NCI-H128 (cell line): ENCODE results near the gene GRIK5.
"Not testable (repeated sequence)": the region's sequence is repeated elsewhere in the genome, so short reads cannot be mapped to it uniquely, and the experiment has no call there.

ENCODE experiments used
- DNase-seq: peaks from one replicate; lab custom pipeline; 2025; ENCODE audit not compliant: unreplicated experiment; lab: John Stamatoyannopoulos, UW

The GRIK5 gene

DNA sequence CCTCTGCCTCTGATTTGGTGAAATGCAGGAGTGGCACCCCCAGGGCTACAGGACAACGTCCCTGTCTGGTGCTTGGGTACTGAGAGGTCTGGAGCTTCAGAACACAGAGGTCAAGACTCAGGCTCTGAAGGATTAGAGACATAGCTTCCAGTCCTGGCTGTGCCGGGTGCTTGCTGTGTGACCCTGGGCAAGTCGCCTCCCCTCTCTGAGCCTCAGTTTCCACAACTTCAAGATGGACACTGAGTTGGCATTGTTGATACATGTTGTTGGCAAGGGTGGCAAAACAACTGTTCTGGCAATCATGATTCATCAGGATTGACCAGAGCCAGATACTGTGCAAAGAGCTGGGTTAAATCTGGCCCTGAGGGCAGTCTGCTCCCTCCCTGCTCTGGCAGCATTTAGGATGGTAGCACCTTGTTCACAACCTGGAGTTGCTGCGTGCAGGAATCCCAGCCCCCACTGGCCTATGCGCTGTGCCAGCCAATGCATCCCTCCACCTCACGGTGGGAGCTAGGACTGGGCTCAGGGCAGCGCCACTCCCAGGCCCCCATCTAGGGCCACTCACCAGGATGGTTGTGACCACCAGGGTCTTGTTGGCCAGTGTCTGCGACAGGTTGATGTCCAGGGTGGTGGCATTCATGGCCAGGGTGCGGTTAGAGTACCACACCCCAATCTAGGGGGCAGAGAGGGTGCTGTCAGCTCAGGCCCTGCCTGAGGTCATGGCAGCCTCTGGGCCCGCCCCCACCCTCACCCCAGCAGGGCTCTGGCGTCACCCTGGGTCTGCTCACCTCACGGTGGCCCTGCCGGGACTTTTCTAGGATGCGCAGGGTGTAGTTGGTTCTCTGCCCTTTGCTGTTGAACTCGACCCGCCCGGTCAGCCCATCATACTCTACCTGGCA is 16.7 kb downstream of the GRIK5 start:
- no peak for DNase-seq

DNA sequence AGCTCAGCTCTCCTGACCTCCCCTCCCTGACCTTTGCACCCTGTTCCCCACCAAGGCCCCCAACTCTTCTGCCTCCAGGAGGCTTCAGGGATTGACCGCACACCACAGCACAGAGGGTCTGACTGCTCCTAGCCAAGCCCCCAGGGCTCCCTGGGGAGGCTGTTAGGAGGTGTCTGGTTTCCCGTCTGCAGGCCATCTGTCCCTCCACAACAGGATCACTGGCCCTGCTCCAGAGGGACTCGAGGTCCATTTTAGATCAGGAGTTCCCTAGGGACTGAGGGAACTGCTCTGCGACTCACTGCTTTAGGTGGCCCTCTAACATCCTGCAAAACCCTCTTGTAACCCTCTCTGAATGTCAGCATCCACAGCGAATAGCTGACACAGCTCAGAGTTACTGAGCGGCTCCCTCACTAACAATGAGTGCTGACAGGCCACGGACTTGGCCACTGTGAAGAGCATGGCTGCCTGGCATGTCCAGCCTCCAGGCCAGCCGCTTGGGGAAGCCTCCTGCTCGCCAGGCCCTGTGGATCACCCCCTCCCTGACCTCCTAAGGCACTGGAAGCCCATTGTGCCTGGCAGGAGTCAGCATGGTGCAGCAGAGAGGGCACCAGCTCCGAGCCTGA is 17.7 kb downstream of the GRIK5 start:
- no peak for DNase-seq

DNA sequence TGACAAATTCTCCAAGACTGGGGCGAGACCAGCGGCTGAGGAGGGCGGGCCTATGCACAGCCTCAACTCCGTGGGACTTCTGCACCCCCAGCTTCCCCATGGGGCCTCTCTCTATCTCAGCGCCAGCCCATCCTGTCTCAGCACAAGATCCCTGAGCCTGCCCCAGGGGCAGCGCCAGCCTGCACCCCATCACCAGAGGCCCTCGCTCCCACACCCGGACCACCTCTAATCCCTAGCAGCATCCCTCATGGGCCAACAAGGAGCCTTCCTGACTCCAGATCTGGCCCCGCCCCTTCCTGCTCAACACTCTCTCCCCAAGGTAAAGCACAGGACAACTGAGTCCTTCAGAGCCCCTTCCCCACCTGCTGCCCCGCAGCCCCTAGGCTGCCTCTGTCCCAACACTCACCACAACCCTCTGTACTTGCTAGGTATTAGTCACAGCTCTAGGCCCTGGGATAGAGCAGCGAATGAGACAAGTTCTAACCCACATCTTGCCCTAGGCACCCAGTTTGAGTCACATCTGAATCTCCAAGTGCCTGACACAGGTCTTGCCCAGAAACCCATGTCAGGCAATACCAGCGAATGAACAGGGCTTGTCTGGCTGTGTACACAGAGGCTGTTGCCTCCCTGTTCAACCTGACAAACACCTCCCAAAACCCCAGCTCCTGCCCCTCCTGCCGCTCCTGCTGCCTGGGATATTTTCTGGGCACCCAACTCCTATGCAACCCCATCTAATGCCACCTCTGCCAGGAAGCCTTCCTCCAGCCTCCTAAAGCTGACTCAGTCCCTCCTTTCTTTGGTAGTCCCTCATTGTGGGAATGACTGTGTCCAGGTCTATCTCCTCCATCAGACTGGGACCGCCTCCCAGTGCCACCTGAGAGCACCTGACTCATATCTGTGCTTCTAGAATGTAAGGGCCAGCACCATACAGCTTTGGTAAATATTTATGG is 18.6 kb downstream of the GRIK5 start:
- no peak for DNase-seq

DNA sequence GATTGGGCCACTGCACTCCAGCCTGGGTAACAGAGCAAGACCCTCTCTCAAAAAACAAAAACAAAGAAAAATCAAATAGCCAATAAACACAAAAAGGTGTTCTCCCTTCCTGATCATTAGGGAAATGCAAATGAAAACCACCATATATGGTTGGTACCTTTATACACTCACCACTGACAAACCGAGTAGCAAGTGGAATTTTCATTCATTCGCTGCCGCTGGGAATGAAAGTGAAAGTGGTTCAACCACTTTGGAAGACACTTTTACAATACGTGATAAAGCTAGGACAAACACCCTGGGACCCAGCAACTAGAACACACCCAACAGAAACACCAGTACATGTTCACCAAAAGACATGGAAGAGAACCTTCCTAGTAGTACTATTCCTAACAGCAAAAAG is 21.0 kb downstream of the GRIK5 start:
- no peak for DNase-seq

DNA sequence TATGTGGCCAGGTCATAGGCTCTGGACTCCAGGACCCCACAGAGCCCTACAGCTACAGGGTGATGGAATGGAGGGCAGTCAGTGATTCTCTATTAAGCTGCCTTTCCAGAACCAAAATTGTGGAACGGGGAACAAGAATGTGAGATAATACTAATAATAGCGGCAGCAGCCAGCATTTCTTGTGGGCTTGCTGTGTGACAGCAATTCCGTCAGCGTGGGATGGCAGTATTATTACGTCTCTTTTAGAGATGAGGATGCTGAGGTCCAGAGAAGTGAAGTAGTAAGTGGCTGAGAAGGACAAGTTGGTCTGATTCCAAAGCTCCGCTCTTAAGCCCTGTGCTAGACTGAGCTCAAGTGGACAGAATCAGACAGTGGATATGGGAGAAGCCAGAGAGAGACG is 24.4 kb downstream of the GRIK5 start:
- DNase-seq = no peak

DNA sequence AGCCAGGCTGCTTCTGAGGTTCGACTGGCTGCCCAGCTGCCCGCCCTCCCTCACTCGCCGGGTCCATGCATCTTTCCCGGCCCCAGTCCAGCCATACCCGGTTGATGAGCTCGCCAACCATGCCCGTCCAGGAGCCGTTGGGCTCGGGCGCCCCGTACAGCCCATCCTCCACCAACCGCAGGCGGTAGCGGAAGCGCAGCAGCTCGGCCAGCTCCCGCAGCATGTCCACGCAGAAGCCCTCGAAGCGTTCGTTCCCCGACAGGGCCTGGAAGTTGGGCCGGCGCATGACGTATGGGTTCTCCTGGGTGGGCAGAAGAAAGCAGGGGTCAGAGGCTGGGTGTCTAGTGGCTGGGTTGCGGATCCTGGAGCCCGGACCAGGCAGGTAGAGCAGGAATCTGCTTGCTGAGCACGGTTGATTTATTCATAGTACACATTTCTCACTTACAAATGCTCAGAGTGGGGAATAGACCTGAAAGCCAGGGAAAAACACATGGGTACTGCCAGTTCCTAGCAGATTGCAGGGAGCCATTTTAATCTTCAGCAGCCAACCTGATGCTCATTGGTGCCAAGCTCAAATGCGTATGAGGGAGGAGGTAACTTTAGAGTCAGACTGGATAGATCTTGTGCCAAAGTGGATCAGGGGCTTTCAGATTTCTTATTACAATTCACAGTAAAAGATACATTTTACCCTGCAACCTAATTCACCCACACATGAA is 27.4 kb downstream of the GRIK5 start:
- no peak for DNase-seq

DNA sequence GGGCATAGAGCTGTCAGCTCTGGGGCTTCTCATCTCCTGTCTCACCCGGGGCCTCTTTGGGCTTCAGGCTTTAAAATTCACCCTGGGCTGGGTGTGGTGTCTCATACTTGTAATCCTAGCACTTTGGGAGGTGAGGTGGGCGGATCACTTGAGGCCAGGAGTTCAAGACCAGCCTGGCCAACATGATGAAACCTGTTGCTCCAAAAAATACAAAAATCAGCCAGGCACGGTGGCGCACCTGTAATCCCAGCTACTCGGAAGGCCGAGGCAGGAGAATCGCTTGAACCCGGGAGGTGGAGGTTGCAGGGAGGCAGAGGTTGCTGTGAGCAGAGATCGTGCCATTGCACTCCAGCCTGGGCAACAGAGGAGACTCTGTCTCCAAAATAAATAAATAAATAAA is 29.5 kb downstream of the GRIK5 start:
- DNase-seq = not testable (repeated sequence)

DNA sequence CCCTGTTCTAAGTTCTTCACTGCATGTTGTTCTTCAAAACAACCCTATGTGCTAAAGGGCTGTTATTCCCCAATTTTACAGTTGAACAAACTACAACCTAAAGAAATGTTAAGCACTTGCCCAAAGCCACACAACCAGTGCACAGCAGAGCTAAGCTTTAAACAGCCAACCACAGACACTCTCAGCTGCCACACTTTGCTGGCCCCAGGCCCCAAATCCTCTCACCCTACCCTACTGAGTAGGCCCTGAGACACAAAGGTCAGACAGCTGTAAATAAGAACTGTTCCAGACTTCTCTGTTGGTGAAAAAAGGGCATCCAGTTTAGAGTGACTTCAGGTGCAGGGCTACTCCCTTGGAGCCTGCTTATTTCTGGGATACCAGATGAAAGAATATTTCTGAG is 30.0 kb downstream of the GRIK5 start:
- no peak for DNase-seq

DNA sequence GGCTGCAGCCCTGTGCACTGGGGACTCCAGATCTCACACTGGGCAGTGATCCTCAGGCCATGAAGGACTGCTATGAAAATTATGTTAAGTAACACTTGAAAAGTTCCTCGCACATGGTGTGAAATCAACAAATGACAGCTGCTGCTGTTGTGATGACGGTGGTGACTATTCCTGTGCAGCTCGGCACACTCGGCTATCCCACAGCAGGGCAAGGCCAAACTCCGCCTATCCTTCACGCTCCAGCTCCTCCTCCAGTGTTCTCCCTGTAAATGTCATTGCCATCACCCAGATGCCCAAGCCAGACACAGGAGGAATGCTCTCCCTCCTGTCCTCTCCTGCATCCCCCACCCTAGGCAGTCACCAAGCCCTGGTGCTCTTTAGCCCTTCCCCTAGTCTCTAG is 31.3 kb downstream of the GRIK5 start:
- no peak for DNase-seq

DNA sequence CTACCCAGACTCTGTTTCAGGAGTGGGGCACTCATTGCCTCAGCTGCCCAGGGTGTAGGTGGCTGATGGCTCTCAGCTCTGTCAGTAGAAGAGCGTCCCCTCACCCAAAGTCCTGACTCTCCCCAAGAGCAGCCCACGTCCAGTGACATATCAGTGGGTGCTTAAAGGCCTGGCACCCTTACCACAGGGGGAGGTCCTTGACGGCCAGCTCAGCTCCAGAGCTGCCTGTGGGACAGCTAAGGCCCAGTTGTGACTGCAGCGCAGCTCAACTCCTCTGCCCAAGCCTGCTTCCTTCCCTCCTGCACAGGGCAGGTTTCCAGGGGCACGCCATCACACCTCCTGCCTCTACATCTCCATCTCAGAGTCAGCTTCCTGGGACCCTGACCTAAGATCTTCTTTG is 32.4 kb downstream of the GRIK5 start:
- DNase-seq = no peak

DNA sequence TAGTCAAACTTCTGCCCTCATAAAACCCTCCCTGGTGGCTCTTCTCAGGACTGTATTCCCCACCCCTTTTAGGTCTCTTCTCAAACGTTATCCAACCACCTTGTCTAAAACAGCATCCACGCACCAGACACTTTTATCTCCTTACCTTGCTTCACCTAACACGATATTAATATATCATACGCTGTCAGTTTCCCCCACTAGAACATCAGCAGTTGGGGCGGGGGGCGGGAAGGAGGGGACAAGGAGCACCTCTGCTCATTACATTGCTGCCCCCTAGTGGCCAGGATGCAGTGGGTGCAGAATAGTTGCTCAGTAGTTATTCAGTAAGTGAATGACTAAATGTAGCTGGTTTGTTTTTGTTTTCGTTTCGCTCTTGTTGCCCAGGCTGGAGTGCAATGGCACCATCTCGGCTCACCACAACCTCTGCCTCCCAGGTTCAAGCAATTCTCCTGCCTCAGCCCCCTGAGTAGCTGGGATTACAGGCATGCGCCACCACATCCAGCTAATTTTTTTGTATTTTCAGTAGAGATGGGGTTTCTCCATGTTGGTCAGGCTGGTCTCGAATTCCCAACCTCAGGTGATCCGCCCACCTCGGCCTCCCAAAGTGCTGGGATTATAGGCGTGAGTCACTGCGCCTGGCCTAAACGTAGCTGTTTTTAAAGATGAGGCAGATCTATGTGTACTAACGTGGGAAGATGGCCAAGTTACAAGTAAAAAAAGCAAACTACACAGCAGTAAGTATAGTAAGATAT is 35.2 kb downstream of the GRIK5 start:
- peak; percentile 16 for DNase-seq

DNA sequence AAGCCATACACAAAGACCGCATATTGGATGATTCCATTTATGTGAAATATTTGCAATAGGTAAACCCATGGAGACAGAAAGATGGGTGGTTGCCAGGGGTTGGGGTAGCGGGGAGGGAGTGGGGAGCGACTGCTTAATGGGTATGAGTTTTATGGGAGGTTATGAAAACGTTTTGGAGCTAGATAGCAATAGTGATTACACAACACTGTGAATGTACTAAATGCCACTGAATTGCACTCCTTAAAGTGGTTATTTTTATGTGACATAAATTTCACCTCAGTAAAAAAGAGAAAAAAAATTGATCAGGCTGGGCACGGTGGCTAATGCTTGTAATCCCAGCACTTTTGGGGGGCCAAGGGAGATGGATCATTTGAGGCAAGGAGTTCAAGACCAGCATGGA is 36.6 kb downstream of the GRIK5 start:
- no peak for DNase-seq

DNA sequence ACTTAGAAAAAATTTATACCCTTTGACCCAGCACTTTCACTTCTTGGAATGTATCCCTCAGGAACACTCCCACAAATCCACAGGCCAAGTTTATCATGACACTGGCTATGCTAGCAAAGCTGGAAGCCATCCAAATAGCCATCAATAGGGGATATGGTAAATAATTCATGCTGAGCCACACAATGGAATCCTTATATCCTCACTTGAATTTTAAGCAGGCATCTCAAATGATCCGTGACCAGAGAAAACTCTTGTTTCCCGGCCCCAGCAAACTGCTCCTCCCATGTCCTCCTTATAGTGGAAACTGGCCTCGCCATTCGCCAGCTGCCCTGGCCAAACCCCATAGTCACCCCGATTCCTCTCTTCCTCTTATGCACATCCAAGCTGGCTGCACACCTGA is 37.6 kb downstream of the GRIK5 start:
- DNase-seq = peak; percentile 95

DNA sequence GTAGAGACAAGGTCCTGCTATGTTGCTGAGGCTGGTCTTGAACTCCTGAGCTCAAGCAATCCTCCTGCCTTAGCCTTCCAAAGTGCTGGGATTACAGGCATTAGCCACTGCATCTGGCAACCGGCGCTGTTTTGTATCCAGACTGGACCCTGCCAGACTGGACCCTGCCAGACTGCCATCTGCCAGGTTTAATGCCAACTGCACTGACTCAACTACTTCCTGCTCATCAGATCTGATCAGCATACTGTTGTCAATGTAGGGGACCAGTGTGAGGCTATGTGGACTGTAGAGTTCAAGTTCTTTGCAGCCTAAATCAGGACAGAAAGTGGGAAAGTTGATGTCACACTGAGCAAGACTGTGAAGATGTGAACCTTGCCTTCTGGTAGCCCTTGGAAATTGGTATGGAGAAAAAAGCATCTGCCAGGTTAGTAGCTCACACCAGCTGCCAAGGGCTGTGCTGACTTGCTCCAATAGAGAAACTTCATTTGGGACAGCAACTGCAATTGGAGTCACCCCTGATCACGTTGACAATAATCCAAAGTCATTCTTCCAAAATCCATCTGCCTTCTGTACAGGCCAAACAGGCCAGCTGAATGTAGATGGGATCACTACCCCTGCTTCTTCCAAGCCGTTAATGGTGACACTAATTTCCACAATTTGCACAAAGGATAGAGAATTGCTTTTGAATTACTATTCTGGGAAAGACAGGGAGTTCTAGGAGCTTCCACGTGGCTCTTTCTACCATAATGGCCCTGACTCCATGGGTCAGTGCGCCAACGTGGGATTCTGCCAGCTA is 39.2 kb downstream of the GRIK5 start:
- DNase-seq = no peak

DNA sequence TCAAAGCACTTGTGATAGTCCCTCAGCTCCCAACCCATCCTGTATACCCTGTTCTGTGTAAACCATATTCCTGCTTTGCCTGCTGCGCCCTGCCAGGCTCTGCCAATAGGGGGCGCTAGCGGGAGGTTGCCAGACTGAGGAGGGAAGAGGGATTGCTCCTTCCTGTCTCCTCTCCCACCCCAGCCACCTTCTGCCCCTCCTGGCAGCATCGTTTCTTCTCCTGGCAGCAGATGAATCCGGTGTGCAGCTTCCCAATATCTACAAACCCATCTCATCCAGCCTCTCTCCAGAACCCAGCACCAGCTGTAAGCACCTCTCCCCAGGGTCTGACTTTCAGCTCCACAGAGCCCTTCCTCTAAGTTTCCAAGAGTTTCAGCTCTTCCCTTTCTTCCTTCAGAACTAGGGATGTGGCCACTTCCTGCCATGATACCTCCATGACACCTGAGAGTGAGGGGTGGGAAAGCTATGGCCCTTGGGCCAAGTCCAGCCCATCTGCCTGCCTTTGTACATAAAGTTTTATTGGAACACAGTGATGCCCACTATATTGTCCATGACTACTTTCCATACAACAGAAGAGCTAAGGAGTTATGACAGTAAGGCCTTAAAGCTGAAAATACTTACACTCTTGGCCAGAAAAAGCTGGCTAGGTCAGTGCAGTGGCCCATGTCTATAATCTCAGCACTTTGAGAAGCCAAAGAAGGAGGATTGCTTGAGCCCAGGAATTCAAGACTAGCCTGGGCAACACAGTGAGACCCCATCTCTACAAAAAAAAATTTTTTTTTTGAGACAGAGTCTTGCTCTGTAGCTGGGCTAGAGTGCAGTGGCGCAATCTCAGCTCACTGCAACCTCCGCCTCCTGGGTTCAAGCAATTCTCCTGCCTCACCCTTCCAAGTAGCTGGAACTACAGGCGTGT is 41.4 kb downstream of the GRIK5 start:
- no peak for DNase-seq

DNA sequence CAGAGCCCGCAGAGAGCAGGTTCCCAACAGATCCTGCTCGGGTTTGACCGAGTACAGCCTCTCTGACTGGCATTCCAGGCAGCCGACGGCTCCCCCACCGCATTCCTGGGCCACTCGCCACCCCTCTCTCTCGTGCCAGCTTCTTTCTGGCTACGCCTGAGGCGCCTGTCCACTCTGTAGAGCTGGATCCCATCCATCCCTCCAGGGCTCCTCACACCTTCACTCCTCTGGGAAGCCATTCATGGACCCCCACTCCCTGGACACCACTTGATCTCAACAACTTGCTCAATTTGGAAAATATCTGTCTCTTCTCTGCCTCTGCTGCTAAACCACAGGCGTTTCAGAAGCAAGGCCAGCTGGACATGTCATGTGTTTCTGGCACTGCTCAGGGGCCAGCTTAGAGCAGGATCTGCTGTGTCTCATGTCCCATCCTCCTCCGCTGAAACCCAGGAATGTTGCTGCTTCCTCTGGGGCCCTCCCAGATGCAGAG is 45.3 kb downstream of the GRIK5 start:
- no peak for DNase-seq

DNA sequence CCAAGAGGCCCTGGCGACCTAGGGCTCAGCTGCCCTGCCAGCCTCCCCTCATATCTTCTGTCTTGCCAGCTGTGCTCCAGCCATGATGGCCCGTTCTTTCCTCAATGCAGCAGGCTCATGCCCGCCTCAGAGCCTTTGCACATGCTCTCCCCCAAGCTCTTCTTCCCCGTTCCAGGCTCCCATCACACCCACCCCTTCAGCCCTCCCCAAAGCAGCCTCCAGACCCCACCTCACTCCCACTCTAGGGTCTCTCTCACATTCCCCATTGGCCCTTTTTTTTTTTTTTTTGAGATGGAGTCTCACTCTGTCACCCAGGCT is 46.1 kb downstream of the GRIK5 start:
- DNase-seq = no peak
